ENCODE measurements around the gene MXI1.

DNA sequence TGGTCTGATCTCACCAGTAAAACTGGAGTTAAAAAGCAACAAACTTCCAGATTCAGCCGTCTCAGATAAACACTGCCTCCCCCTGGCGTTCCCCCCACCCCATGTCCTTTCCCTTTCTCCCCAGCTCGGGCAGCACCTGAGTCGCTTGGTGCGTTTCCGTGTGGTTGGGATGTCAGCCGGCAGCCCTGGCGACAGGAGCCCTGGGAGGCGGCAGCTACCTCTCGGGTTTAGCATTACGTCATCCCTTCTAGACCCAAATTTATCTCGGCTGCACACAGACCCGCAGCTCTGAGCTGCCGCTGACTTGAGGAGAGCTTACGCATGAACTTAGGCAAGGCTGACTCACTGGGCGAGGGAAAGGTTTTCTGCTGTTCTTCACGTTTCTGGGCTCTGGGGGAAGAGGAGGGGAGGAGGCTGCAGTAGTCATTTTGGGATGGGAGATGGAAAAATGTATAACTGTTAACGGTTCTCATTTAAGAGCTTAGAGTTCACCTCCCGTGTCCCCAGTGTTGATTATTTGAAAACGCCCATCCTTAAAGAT, 14.4 kb downstream of the MXI1 start:
- TF ChIP-seq CSRNP3 (CRISPR knock-in tag; IDR thresholded peaks at IDR 0.05) (no peak), ISL1 (CRISPR knock-in tag; IDR thresholded peaks at IDR 0.05) (no peak), ZFP30 (CRISPR knock-in tag; IDR thresholded peaks at IDR 0.05) (no peak), CSDC2 (CRISPR knock-in tag; IDR thresholded peaks at IDR 0.05) (no peak), TOX (CRISPR knock-in tag; IDR thresholded peaks at IDR 0.05; ENCODE audit: borderline replicate concordance) (no peak), ESRRG (CRISPR knock-in tag; IDR thresholded peaks at IDR 0.05) (no peak), ARNTL (CRISPR knock-in tag; IDR thresholded peaks at IDR 0.05; ENCODE audit: borderline replicate concordance, low read depth) (no peak)
